Measurements from ENCODE around the gene CREB3L1. TPM values are rescaled to one million over a fixed set of nuclear protein-coding genes. Genes with fewer than 3 reads are reported as not detected.
"Not testable (repeated sequence)": the region's sequence is repeated elsewhere in the genome, so short reads cannot be mapped to it uniquely, and the experiment has no call there.

The CREB3L1 gene
- total RNA-seq, 1 donor from 2014 or later = 9.8 TPM

GRCh38 chr11:46256540-46257001, 20.9 kb upstream of the CREB3L1 start:
- no peaks in the 10 kb centered on the region for H3K36me3 Mint-ChIP-seq
- H3K4me3 Mint-ChIP-seq = no peak overlapping the region
- no peaks in the 10 kb centered on the region for H3K9me3 Mint-ChIP-seq
- H3K27me3 Mint-ChIP-seq = no peaks in the 10 kb centered on the region
- H3K4me1 Mint-ChIP-seq (ENCODE audit: unreplicated experiment) = peaks cover 14% of the 10 kb centered on the region
- DNase-seq (ENCODE audit: extremely low spot score, unreplicated experiment) = no peak
- TF ChIP-seq CTCF (conservative IDR thresholded peaks at IDR 0.05) = no peak
- no peak overlapping the region for H3K27ac Mint-ChIP-seq

- H3K4me1 Mint-ChIP-seq (ENCODE audit: unreplicated experiment); DNase-seq (ENCODE audit: extremely low spot score, unreplicated experiment); H3K4me3 Mint-ChIP-seq; H3K27me3 Mint-ChIP-seq; H3K36me3 Mint-ChIP-seq; H3K9me3 Mint-ChIP-seq; H3K27ac Mint-ChIP-seq: not testable (repeated sequence)
Observed at GRCh38 chr11:46259347-46259746, 18.1 kb upstream of the CREB3L1 start.

DNA sequence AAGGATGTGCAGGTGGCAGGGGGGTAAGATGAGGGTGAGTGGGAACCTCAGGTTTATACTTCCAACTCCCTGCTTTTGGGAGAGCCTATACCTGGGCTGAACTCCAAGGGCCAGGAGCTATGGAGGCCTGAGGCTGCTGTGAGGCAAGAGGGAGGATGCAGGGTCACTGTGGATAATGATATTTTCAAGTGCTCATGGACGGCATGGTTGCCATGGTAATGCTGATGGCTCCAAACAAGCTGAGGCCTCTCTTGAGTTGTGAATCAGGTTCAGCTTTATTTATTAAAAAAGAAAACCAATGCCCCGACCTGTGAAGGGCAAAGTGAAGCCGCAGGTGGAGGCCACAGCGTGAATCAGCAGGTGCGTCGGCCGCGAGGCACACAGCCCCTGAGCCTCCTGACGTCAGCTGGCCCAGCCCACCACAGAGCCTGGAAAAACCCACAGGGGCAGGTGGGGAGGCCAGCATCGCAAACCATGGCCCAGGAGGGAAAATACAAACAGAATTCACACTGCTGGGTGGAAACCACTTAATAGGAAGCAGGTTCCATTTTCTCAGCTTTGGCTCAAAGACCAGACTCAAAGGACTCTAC, 17.4 kb upstream of the CREB3L1 start:
- Mint-ChIP-seq H3K9me3 (no peaks in the 10 kb centered on the region), H3K27me3 (no peaks in the 10 kb centered on the region), H3K4me1 (ENCODE audit: unreplicated experiment) (peaks cover 5% of the 10 kb centered on the region), H3K36me3 (no peaks in the 10 kb centered on the region), H3K27ac (peak overlapping the region; percentile 39), H3K4me3 (no peak overlapping the region)
- DNase-seq (ENCODE audit: extremely low spot score, unreplicated experiment) = no peak
- no peak for TF ChIP-seq CTCF (conservative IDR thresholded peaks at IDR 0.05)

DNA sequence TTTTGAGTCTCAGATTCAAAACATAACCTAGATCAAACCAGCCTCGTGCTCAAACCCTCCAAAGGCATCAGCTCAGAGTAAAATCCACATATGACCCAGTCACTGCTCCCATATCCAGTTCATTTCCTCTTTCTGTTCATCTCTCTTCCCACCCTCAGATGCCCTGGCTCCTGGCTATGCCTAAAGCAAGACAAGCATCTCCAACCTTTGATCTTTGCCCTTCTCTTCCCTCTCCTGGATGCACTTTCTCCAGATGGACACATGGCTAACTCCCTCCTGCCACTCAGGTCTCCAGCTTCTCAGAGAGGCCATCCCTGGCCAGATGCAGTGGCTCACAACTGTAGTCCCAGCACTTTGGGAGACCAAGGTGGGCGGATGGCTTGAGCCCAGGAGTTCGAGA, 14.3 kb upstream of the CREB3L1 start:
- DNase-seq (ENCODE audit: extremely low spot score, unreplicated experiment) = no peak
- peaks cover 5% of the 10 kb centered on the region for H3K4me1 Mint-ChIP-seq (ENCODE audit: unreplicated experiment)
- no peaks in the 10 kb centered on the region for H3K27me3 Mint-ChIP-seq
- H3K36me3 Mint-ChIP-seq = no peaks in the 10 kb centered on the region
- H3K4me3 Mint-ChIP-seq = peak overlapping the region; percentile 3
- H3K9me3 Mint-ChIP-seq = no peaks in the 10 kb centered on the region
- TF ChIP-seq CTCF (conservative IDR thresholded peaks at IDR 0.05) = no peak
- no peak overlapping the region for H3K27ac Mint-ChIP-seq

GRCh38 chr11:46264030-46264429, 13.4 kb upstream of the CREB3L1 start:
- Mint-ChIP-seq H3K9me3 (no peaks in the 10 kb centered on the region), H3K27ac (no peak overlapping the region), H3K4me1 (ENCODE audit: unreplicated experiment) (peaks cover 5% of the 10 kb centered on the region), H3K27me3 (no peaks in the 10 kb centered on the region), H3K4me3 (no peak overlapping the region), H3K36me3 (no peaks in the 10 kb centered on the region)
- no peak for DNase-seq (ENCODE audit: extremely low spot score, unreplicated experiment)
- TF ChIP-seq CTCF (conservative IDR thresholded peaks at IDR 0.05) = no peak

DNA sequence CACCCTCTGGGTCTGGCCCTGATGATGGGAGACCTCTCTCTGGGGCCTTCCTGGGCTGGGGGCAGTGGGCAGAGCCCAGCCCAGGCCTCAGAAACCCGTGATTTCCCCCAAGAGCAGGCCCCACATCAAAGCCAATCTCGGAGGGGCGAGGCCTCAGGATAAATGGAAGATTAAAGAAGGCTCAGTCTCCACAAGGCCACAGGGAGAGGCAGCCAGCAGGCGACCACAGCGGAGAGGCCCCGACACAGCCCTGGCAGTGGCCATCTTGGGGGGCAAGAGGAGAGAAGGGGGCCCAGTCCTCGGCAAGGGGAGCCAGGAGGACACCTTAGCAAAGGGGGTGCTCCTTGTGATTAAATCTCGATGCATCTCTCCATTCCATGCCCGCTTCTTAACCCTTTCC, 12.5 kb upstream of the CREB3L1 start:
- no peaks in the 10 kb centered on the region for H3K27me3 Mint-ChIP-seq
- no peak for DNase-seq (ENCODE audit: extremely low spot score, unreplicated experiment)
- H3K4me1 Mint-ChIP-seq (ENCODE audit: unreplicated experiment) = peaks cover 5% of the 10 kb centered on the region
- no peak for TF ChIP-seq CTCF (conservative IDR thresholded peaks at IDR 0.05)
- no peak overlapping the region for H3K27ac Mint-ChIP-seq
- no peak overlapping the region for H3K4me3 Mint-ChIP-seq
- no peaks in the 10 kb centered on the region for H3K9me3 Mint-ChIP-seq
- no peaks in the 10 kb centered on the region for H3K36me3 Mint-ChIP-seq

Measured in type B pancreatic cell (in vitro differentiated cells).